ENCODE results near the gene HSDL1. TPM values are rescaled to one million over a fixed set of nuclear protein-coding genes. Genes with fewer than 3 reads are reported as not detected.

HSDL1 gene
- total and polyA plus RNA-seq, 2 donors (not counting 3 experiments of a cell fraction or from before 2014, with no cell fraction given): 19.9 to 27.9 TPM

GRCh38 chr16:84082110-84082509 lies 62.9 kb downstream of the HSDL1 start:
- no peak overlapping the region for H3K4me2 ChIP-seq (ENCODE audit: insufficient read depth, low read length)
- no peak overlapping the region for H3K9ac ChIP-seq (replicated peaks; ENCODE audit: extremely low read depth, insufficient read depth, low read length)
- H3K36me3 ChIP-seq (ENCODE audit: control insufficient read depth in 2 of 2, extremely low read depth in 1 of 2, insufficient read depth in 2 of 2, low read length in 2 of 2): peaks cover 10 to 42% of the 10 kb centered on the region in 2 experiments
- TF ChIP-seq POLR2A (IDR thresholded peaks at IDR 0.05; ENCODE audit: low read depth, low read length) (no peak), GATA2 (IDR thresholded peaks at IDR 0.05; ENCODE audit: insufficient read depth, insufficient read length, low read depth, low read length) (no peak), JUN (IDR thresholded peaks at IDR 0.05; ENCODE audit: borderline replicate concordance, insufficient read depth, insufficient read length, low read depth) (no peak), EZH2 (IDR thresholded peaks at IDR 0.05; ENCODE audit: borderline replicate concordance, low read depth, low read length, severe bottlenecking) (no peak), MYC (IDR thresholded peaks at IDR 0.05; ENCODE audit: low read depth, low read length) (no peak), CTCF (IDR thresholded peaks at IDR 0.05; ENCODE audit: extremely low read depth in 1 of 2, insufficient read depth in 1 of 2, low read depth in 1 of 2, low read length in 2 of 2) (no peak), POLR2AphosphoS5 (IDR thresholded peaks at IDR 0.05; ENCODE audit: insufficient read depth, low read depth, low read length) (no peak)
- H3K27ac ChIP-seq (ENCODE audit: insufficient read depth, low read depth, low read length): no peak overlapping the region
- no peak for FAIRE-seq
- no peaks in the 10 kb centered on the region for H3K9me3 ChIP-seq (replicated peaks; ENCODE audit: control insufficient read depth, insufficient read depth, low read length)
- dilution Hi-C loops (cut with MboI; ENCODE audit: extremely low pct_ligation_motif_present, low sequenced_read_pairs): no loop called here
- no peaks in the 10 kb centered on the region for H3K9me1 ChIP-seq (replicated peaks; ENCODE audit: control insufficient read depth, extremely low read depth, insufficient read depth, low read length)
- H3K79me2 ChIP-seq (ENCODE audit: control insufficient read depth, insufficient read depth, low read length): peaks cover 3% of the 10 kb centered on the region
- no peaks in the 10 kb centered on the region for H4K20me1 ChIP-seq (replicated peaks; ENCODE audit: control insufficient read depth, extremely low read depth, insufficient read depth, low read length)
- H2AFZ ChIP-seq (ENCODE audit: low read depth, low read length): no peak overlapping the region
- no peaks in the 10 kb centered on the region for H3K27me3 ChIP-seq (ENCODE audit: control insufficient read depth in 2 of 2, insufficient read depth in 2 of 2, low read length in 2 of 2)
- H3K4me3 ChIP-seq (replicated peaks in 1 of 3; ENCODE audit: insufficient read depth in 1 of 3, low read depth in 1 of 3, low read length in 3 of 3): no peak overlapping the region
- no TSS peak for BruUV-seq (replicated peaks)
- CTCF ChIA-PET: interaction anchor here (1.3 kb wide), 1 partner anchor 105 kb away, joined by 5 read pairs; the partner anchor contains the start of gene TAF1C
- DNase-seq (ENCODE audit: low read depth, low spot score): no peak
- POLR2A ChIA-PET: no interaction called here
- intact Hi-C loops (cut with micrococcal nuclease): no loop called here
- H3K4me1 ChIP-seq (ENCODE audit: control insufficient read depth, extremely low read depth, insufficient read depth, low read length): no peaks in the 10 kb centered on the region
